Measurements from ENCODE around the gene ITPK1. TPM values are rescaled to one million over a fixed set of nuclear protein-coding genes. Genes with fewer than 3 reads are reported as not detected.

The ITPK1 gene
- total and polyA plus RNA-seq, 10 of the 15 experiments (the other 5 are each of a cell fraction or from before 2014, with no cell fraction given): 1.3 to 73.2 (median 27.0) TPM

GRCh38 chr14:93037351-93037750 is 78.4 kb downstream of the ITPK1 start:
- ChIA-PET SMC1A (ENCODE audit: uncharacterized antibody, unreplicated experiment) (interaction anchor here (0.7 to 1.5 kb wide), 4 partner anchors 17 to 95 kb away, joined by 3 to 7 read pairs (median 4); no protein-coding TSS in a partner anchor), POLR2A (no interaction called here), CTCF (interaction anchor here (0.7 to 2.2 kb wide), 5 partner anchors 23 to 82 kb away, joined by 3 to 7 read pairs (median 3); no protein-coding TSS in a partner anchor), RAD21 (ENCODE audit: unreplicated experiment) (interaction anchor here (0.9 to 2.3 kb wide), 3 partner anchors 23 to 95 kb away, joined by 3 to 19 read pairs (median 3); no protein-coding TSS in a partner anchor)
- Histone ChIP-seq H4K20me1 (ENCODE audit: control insufficient read depth, insufficient read depth) (no peaks in the 10 kb centered on the region), H2AFZ (ENCODE audit: control insufficient read depth, low read depth, low read length) (no peak overlapping the region), H3K9ac (ENCODE audit: control insufficient read depth, insufficient read depth, low read length) (no peak overlapping the region), H3K4me1 (ENCODE audit: control insufficient read depth, insufficient read depth, low read length) (peaks cover 47% of the 10 kb centered on the region), H3K27me3 (replicated peaks in 1 of 2; ENCODE audit: control insufficient read depth in 2 of 2, insufficient read depth in 2 of 2, low read length in 1 of 2) (no peaks in the 10 kb centered on the region), H3K4me3 (no peak overlapping the region), H3K27ac (ENCODE audit: control insufficient read depth, insufficient read depth) (no peak overlapping the region), H3K79me2 (ENCODE audit: control insufficient read depth, insufficient read depth, low read length) (peaks cover 14% of the 10 kb centered on the region), H3K36me3 (ENCODE audit: control insufficient read depth in 2 of 2, insufficient read depth in 2 of 2, low read length in 1 of 2) (peaks cover 0 to 2% of the 10 kb centered on the region in 2 experiments; a peak in 2 of 4 replicates), H3K4me2 (ENCODE audit: control insufficient read depth, insufficient read depth) (no peak overlapping the region), H3K9me3 (replicated peaks; ENCODE audit: control insufficient read depth, insufficient read depth, low read length) (no peaks in the 10 kb centered on the region)
- ATAC-seq (no peak), FAIRE-seq (no peak), DNase-seq (ENCODE audit: low read depth, low spot score) (no peak)
- no TSS peak for BruUV-seq (replicated peaks)
- 93% methylated on average over 6 of the region's 6 CpGs for WGBS (ENCODE audit: insufficient coverage, insufficient replicate concordance, low lambda C conversion rate, missing lambda C conversion rate)
- in situ Hi-C loops (cut with MboI): no loop called here
- TF ChIP-seq HDGF (IDR thresholded peaks at IDR 0.05) (no peak), POLR2AphosphoS2 (IDR thresholded peaks at IDR 0.05; ENCODE audit: low read depth, low read length) (no peak), SP1 (IDR thresholded peaks at IDR 0.05; ENCODE audit: low read depth, low read length) (no peak), ZNF622 (IDR thresholded peaks at IDR 0.05) (no peak), RAD51 (IDR thresholded peaks at IDR 0.05) (no peak), STAT3 (IDR thresholded peaks at IDR 0.05; ENCODE audit: low read depth, low read length) (no peak), EED (IDR thresholded peaks at IDR 0.05; ENCODE audit: low read depth) (no peak), ATF7 (IDR thresholded peaks at IDR 0.05; ENCODE audit: low read depth) (no peak), HDAC6 (IDR thresholded peaks at IDR 0.05; ENCODE audit: unreplicated experiment) (no peak), RBBP5 (conservative IDR thresholded peaks at IDR 0.05) (no peak), BCL3 (IDR thresholded peaks at IDR 0.05; ENCODE audit: borderline replicate concordance, insufficient read depth, low read depth, low read length, poor library complexity, severe bottlenecking) (no peak), ZNF687 (IDR thresholded peaks at IDR 0.05) (no peak), E2F4 (IDR thresholded peaks at IDR 0.05; ENCODE audit: low read depth, low read length) (no peak), SREBF1 (IDR thresholded peaks at IDR 0.05; ENCODE audit: low read length) (no peak), SRF (IDR thresholded peaks at IDR 0.05; ENCODE audit: low read depth in 2 of 2, low read length in 2 of 2) (no peak), ZNF24 (IDR thresholded peaks at IDR 0.05) (no peak), KAT2A (conservative IDR thresholded peaks at IDR 0.05; ENCODE audit: control insufficient read depth, low read depth, low read length) (no peak), STAT1 (conservative IDR thresholded peaks at IDR 0.05) (no peak)
- intact Hi-C loops (cut with micrococcal nuclease; ENCODE audit: unreplicated experiment): no loop called here

All from GM12878 (cell line).